GM12878 (cell line): ENCODE results near the gene PFN3. TPM values are rescaled to one million over a fixed set of nuclear protein-coding genes. Genes with fewer than 3 reads are reported as not detected.

Experiments used
- ASH2L ChIP-seq: fragments of 300-600, 200-600 bp; sonication (generic); IDR thresholded peaks from 2 replicates; pipeline ENCODE4 v1.6.1; 2017; ENCODE audit warnings: low read depth, mild to moderate bottlenecking, borderline replicate concordance
- ATF2 ChIP-seq: IDR thresholded peaks from 2 replicates; pipeline ENCODE4 v1.6.1; 2012; ENCODE audit warnings: low read length, inconsistent platforms
- ATF7 ChIP-seq: fragments of 450-650 bp; IDR thresholded peaks from 2 replicates; pipeline ENCODE4 v1.6.1; 2016; ENCODE audit warnings: low read depth, mild to moderate bottlenecking
- BCL3 ChIP-seq: IDR thresholded peaks from 2 replicates; pipeline ENCODE4 v1.6.1; 2011; ENCODE audit warnings: borderline replicate concordance, low read depth, mild to moderate bottlenecking, moderate library complexity, low read length; ENCODE audit not compliant: insufficient read depth, poor library complexity, severe bottlenecking
- CREB1 ChIP-seq: IDR thresholded peaks from 2 replicates; pipeline ENCODE4 v1.6.1; 2012; ENCODE audit warnings: low read depth, mild to moderate bottlenecking, inconsistent platforms
- CREM ChIP-seq: IDR thresholded peaks from 2 replicates; pipeline ENCODE4 v1.6.1; 2014; ENCODE audit warnings: antibody characterized with exemption, low read depth
- EED ChIP-seq: sonication (generic); IDR thresholded peaks from 2 replicates; pipeline ENCODE4 v1.6.1; 2016; ENCODE audit warnings: antibody characterized with exemption, low read depth
- ETV6 ChIP-seq, 2 experiments: fragments of 450-650 bp in 1 of 2; IDR thresholded peaks in 1 of 2; conservative IDR thresholded peaks in 1 of 2; 2 replicates each; pipeline ENCODE4 v1.6.1; 2014; ENCODE audit warnings: antibody characterized with exemption in 1 of 2, borderline replicate concordance in 1 of 2, low read depth in 1 of 2, mild to moderate bottlenecking in 1 of 2, moderate library complexity in 1 of 2
- HDAC6 ChIP-seq: fragments of 200-600 bp; sonication (generic); IDR thresholded peaks from one replicate; pipeline ENCODE4 v1.8.0; 2017; ENCODE audit warnings: antibody characterized with exemption; ENCODE audit not compliant: unreplicated experiment
- HSF1 ChIP-seq: fragments of 150-350 bp; IDR thresholded peaks from 2 replicates; pipeline ENCODE4 v1.6.1; 2014; ENCODE audit warnings: mild to moderate bottlenecking, low read depth, low read length
- IKZF1 ChIP-seq: fragments of 450-650 bp; conservative IDR thresholded peaks from 2 replicates; pipeline ENCODE4 v1.6.1; 2017; ENCODE audit warnings: antibody characterized with exemption, mild to moderate bottlenecking
- IKZF2 ChIP-seq, 2 experiments: fragments of 450-650 bp; IDR thresholded peaks; 2 replicates each; pipeline ENCODE4 v1.6.1; 2017; ENCODE audit warnings: mild to moderate bottlenecking in 2 of 2, moderate library complexity in 2 of 2
- IRF4 ChIP-seq: IDR thresholded peaks from 2 replicates; pipeline ENCODE4 v1.6.1; 2011; ENCODE audit warnings: low read depth, low read length
- JUNB ChIP-seq: IDR thresholded peaks from 2 replicates; pipeline ENCODE4 v1.6.1; 2016; ENCODE audit warnings: antibody characterized with exemption, mild to moderate bottlenecking
- MTA2 ChIP-seq: fragments of 450-650 bp; IDR thresholded peaks from 2 replicates; pipeline ENCODE4 v1.6.1; 2016; ENCODE audit warnings: low read depth, mild to moderate bottlenecking, moderate library complexity
- NFIC ChIP-seq: IDR thresholded peaks from 2 replicates; pipeline ENCODE4 v1.6.1; 2012; ENCODE audit warnings: low read depth, mild to moderate bottlenecking, inconsistent platforms, low read length, moderate library complexity
- NFYB ChIP-seq: IDR thresholded peaks from 2 replicates; pipeline ENCODE4 v1.6.1; 2011; ENCODE audit warnings: low read depth, mild to moderate bottlenecking, low read length, improper control_type of control experiment, moderate library complexity; ENCODE audit not compliant: insufficient read depth
- POU2F2 ChIP-seq: IDR thresholded peaks from 3 replicates; pipeline ENCODE4 v1.6.1; 2011; ENCODE audit warnings: low read depth, mild to moderate bottlenecking, low read length, borderline replicate concordance
- TCF12 ChIP-seq: IDR thresholded peaks from 2 replicates; pipeline ENCODE4 v1.6.1; 2011; ENCODE audit warnings: low read depth, mild to moderate bottlenecking, low read length
- ZNF687 ChIP-seq: fragments of 450-650 bp; IDR thresholded peaks from 2 replicates; pipeline ENCODE4 v1.6.1; 2017; ENCODE audit warnings: mild to moderate bottlenecking, moderate library complexity
- polyA plus RNA-seq, 11 experiments: library from polyadenylated mRNA; depleted of rRNA in 4 of 11; unstranded in 6 of 11; stranded (reverse) in 5 of 11; fragments of >200 nt; fragmentation: Nextera tagmentation in 4 of 11; fragmentation: Illumina TruSeq in 1 of 11; extraction: Ambion mirVana in 4 of 11; extraction: Trizol in 1 of 11; gene quantifications; 1 replicate in 1 of 11; 2 replicates in 10 of 11; pipeline versions ENCODE4 v1.2.1 to v1.2.3, GENCODE V29; 2011 to 2016; ENCODE audit warnings: inconsistent platforms in 2 of 11, missing spikeins in 2 of 11, low read depth in 1 of 11
- total RNA-seq, 4 experiments: library from RNA; depleted of rRNA in 3 of 4; stranded (reverse); fragments of >200 nt in 3 of 4; fragmentation: Illumina TruSeq in 1 of 4; extraction: Trizol in 1 of 4; gene quantifications; 2 replicates each; pipeline versions ENCODE4 v1.2.1 to v1.2.3, GENCODE V29; 2013 to 2021

PFN3 gene
- total and polyA plus RNA-seq, 10 of the 15 experiments (the other 5 are each of a cell fraction or from before 2014, with no cell fraction given), result not detected

- TF ChIP-seq HSF1, result no peak
- 0 out of 2 replicates have a peak, but pooled peaks have one; percentile 23 for TF ChIP-seq CREM
- TF ChIP-seq NFIC, result 0 out of 2 replicates have a peak, but pooled peaks have one; percentile 40
- 0 out of 2 replicates have a peak, but pooled peaks have one; percentile 12 for TF ChIP-seq IKZF1
- peak in 1 of 2 experiments; percentile 70; a peak in 1 of 4 replicates for TF ChIP-seq ETV6 (conservative IDR thresholded peaks at IDR 0.05 in 1 of 2, IDR thresholded peaks at IDR 0.05 in 1 of 2; ENCODE audit: borderline replicate concordance in 1 of 2, low read depth in 1 of 2)
- no peak for TF ChIP-seq ATF7
- peak; percentile 31; the same call in 1 of the 2 replicates for TF ChIP-seq TCF12
- TF ChIP-seq ZNF687, result peak; percentile 51; the same call in 1 of the 2 replicates
- TF ChIP-seq MTA2, result 0 out of 2 replicates have a peak, but pooled peaks have one; percentile 18
- peak; percentile 77; the same call in 1 of the 2 replicates for TF ChIP-seq ATF2
- no peak for TF ChIP-seq NFYB
- TF ChIP-seq ASH2L, result no peak
- TF ChIP-seq JUNB, result peak; percentile 85
- TF ChIP-seq BCL3, result peak; percentile 68
- no peak for TF ChIP-seq HDAC6
- TF ChIP-seq IKZF2 (IDR thresholded peaks at IDR 0.05), result peak; percentile 21 to 41; a peak in 1 of 4 replicates
- TF ChIP-seq IRF4, result peak; percentile 85
- TF ChIP-seq CREB1, result peak; percentile 59; the same call in 1 of the 2 replicates
- TF ChIP-seq EED, result 0 out of 2 replicates have a peak, but pooled peaks have one; percentile 26
- TF ChIP-seq POU2F2, result peak; percentile 31; the same call in 1 of the 3 replicates
Measured at GRCh38 chr5:177378884-177379883, 21.3 kb downstream of the PFN3 start (continued).
